ENCODE measurements around the gene MACROD2.

The MACROD2 gene

GRCh38 chr20:15550116-15550870 is 1555.0 kb downstream of the MACROD2 start:
- no peak for TF ChIP-seq CTCF (IDR thresholded peaks at IDR 0.05; ENCODE audit: insufficient read depth, low read depth, low read length, missing control alignments)
- no peak overlapping the region for H3K4me3 ChIP-seq (ENCODE audit: low read depth, low read length)
- no peak for DNase-seq (ENCODE audit: low read depth)

- no peak for DNase-seq (ENCODE audit: low read depth)
- TF ChIP-seq CTCF (IDR thresholded peaks at IDR 0.05; ENCODE audit: insufficient read depth, low read depth, low read length, missing control alignments) = no peak
- H3K4me3 ChIP-seq (ENCODE audit: low read depth, low read length) = no peak overlapping the region
Observed at GRCh38 chr20:15555913-15556312, 1560.6 kb downstream of the MACROD2 start.

DNA sequence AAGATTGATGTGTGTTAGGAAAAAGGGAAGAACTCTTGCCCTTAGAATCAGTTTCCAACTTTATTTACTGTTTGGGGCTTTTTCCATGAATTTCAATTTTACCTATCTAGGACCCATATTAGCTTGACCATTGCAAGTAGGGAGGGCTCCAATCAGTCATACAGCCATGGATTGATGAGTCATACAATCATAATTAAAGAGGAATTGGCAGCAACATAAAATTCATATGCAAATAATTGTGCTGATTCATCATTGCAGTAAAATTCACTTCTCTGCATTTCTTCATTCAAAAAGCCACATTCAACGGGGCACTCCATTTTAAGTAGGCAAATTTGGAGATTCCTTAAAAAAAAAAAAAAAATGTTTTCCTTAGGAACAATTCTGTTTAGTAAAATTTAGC is 1561.6 kb downstream of the MACROD2 start:
- no peak for TF ChIP-seq CTCF (IDR thresholded peaks at IDR 0.05; ENCODE audit: insufficient read depth, low read depth, low read length, missing control alignments)
- DNase-seq (ENCODE audit: low read depth) = no peak
- H3K4me3 ChIP-seq (ENCODE audit: low read depth, low read length) = no peak overlapping the region

DNA sequence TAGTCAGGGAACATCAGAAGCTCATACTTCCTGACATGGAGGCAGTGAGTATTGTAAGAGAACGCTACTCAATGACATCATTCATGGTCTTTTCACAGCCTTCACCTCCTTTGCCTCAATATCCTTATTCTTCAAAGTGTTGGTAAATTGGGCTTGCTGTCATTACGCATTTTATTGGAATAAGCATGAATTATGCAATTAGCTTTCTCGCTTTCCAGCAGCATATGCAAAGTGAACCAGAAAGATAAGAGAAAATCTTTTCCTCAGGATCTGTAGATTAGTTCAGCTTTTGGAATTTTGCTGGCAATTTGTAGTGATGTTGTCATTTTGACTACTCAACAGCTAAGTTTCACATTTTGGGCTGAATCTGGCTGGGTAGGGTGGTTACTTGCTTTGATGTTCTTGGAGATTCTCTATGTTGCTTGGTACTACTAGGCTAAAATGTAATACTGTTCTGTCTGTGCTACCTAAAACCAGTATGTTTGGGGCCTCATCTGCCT is 1565.8 kb downstream of the MACROD2 start:
- H3K4me3 ChIP-seq (ENCODE audit: low read depth, low read length) = no peak overlapping the region
- no peak for DNase-seq (ENCODE audit: low read depth)
- no peak for TF ChIP-seq CTCF (IDR thresholded peaks at IDR 0.05; ENCODE audit: insufficient read depth, low read depth, low read length, missing control alignments)

DNA sequence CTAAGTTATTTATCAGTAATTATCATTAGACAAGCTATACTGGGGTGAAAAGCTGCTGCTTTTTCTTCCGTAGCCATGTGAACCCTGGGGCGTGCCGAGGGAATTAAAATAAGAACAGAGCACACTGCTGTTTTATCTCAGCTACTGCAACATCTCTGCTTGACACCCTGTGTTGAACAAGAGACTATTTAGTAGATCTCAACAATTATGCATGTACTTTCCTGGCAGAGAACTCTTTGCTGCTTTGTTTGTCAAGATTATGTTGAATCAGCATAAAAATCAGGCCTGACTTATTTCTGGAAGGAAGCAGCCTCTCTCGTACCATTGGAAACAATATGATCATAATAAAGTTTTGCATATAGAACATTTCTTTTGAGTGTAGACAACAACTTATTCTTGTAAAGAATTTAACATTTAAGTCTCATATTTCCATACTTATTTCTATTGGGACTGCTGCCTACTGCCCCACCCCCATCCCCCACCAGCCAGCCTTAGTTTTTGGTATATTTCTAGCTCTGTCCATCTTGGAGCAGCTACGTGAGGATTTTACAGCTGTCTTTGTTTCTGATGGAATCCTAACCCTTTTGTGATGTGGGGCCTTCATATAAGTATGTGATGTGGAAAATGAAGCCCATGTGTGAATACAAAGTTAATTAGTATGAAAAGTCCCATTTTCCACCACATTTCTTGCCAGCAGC is 1566.5 kb downstream of the MACROD2 start:
- no peak overlapping the region for H3K4me3 ChIP-seq (ENCODE audit: low read depth, low read length)
- no peak for TF ChIP-seq CTCF (IDR thresholded peaks at IDR 0.05; ENCODE audit: insufficient read depth, low read depth, low read length, missing control alignments)
- no peak for DNase-seq (ENCODE audit: low read depth)

DNA sequence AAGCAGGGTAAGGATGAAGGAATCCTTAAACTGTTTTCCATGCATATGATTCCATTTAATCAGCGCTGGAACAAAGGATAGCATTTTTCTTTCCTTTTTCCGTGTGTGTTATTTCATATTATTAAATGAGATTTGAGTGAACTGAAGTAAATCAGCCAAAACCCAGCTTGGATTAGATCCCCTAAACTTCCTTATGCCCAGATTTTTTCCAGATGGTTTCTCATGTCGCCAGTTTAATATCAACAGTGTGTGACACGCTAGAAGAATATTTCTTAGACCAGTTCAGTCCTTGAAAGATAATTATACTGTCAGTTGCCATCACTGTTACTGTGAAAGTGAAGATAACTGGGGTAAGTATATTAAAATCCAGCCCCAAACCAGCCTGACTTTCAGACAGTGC is 1568.5 kb downstream of the MACROD2 start:
- DNase-seq (ENCODE audit: low read depth) = no peak
- TF ChIP-seq CTCF (IDR thresholded peaks at IDR 0.05; ENCODE audit: insufficient read depth, low read depth, low read length, missing control alignments) = no peak
- no peak overlapping the region for H3K4me3 ChIP-seq (ENCODE audit: low read depth, low read length)
